ENCODE results near the gene HK2. TPM values are rescaled to one million over a fixed set of nuclear protein-coding genes. Genes with fewer than 3 reads are reported as not detected.

HK2 gene
- total RNA-seq, 1 donor from 2014 or later = 27.6 TPM

DNA sequence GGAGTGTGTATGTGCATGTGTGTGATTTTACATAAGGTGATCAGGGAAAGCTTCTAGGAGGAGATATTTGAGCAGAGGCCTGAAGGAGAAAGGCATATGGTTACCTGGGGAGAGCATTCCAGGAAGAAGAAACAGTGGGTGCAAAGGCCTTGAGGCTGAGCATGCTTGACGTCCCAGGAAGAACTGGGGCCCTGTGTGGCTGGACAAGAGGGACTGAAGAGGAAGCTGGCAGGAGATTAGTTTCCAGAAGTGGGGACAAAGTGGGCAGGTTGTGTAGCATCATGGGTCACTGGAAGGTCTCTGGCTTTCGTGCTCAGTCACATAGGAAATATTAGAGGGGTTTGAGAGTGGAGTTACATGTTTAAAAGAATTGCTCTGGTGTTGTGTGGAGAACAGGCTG lies 82.5 kb downstream of the HK2 start:
- TF ChIP-seq, protein P1, sequence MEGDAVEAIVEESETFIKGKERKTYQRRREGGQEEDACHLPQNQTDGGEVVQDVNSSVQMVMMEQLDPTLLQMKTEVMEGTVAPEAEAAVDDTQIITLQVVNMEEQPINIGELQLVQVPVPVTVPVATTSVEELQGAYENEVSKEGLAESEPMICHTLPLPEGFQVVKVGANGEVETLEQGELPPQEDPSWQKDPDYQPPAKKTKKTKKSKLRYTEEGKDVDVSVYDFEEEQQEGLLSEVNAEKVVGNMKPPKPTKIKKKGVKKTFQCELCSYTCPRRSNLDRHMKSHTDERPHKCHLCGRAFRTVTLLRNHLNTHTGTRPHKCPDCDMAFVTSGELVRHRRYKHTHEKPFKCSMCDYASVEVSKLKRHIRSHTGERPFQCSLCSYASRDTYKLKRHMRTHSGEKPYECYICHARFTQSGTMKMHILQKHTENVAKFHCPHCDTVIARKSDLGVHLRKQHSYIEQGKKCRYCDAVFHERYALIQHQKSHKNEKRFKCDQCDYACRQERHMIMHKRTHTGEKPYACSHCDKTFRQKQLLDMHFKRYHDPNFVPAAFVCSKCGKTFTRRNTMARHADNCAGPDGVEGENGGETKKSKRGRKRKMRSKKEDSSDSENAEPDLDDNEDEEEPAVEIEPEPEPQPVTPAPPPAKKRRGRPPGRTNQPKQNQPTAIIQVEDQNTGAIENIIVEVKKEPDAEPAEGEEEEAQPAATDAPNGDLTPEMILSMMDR (conservative IDR thresholded peaks at IDR 0.05) = no peak
- Mint-ChIP-seq H3K4me3 (no peak overlapping the region), H3K4me1 (ENCODE audit: unreplicated experiment) (peaks cover 6% of the 10 kb centered on the region), H3K36me3 (no peaks in the 10 kb centered on the region), H3K9me3 (no peaks in the 10 kb centered on the region), H3K27me3 (peaks cover 19% of the 10 kb centered on the region), H3K27ac (no peak overlapping the region)
- DNase-seq (ENCODE audit: extremely low spot score, unreplicated experiment) = no peak

DNA sequence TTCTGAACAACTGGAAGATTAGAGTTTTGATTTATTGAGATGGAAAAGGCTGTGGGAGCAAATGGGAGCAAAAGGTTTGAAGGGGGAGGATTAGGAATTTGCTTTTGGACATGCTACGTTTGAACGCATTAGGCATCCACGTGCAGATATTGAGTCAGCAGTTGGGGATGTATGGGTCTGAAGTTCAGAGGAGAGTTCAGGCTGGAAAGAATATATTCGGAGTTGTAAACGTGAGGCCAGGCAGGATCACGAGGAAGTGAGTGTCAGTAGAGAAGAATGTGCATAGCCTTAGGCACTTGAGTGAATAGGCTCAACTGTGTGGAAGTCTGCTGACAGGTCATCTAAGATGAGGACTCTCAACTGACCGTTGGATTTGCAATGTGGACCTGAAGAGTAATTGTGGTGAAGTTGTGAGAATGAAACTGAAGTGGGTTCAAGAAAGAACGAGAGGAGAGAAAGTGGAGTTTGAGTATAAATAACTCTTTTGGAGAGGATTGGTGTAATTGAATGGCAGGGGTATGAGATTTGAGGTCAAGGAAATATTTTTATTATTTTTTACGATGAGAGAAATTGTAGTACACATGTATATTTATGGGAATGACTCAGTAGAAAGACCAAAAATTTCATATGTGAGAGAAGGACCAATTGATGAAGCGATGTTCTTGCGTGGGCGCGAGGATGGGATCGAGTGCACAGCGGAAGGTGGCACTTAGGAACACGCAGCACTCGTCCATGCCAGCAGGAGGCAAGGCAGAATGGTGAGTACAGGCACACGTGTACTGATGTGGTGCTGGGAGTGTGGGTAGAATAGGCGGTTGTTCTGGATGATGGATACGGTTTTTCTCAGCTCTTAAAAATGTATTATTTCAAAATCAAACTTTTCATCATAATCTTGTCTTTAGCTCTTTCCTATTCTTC lies 84.0 kb downstream of the HK2 start:
- TF ChIP-seq, protein P1 (conservative IDR thresholded peaks at IDR 0.05) = peak; percentile 38
- H3K27ac Mint-ChIP-seq = no peak overlapping the region

DNA sequence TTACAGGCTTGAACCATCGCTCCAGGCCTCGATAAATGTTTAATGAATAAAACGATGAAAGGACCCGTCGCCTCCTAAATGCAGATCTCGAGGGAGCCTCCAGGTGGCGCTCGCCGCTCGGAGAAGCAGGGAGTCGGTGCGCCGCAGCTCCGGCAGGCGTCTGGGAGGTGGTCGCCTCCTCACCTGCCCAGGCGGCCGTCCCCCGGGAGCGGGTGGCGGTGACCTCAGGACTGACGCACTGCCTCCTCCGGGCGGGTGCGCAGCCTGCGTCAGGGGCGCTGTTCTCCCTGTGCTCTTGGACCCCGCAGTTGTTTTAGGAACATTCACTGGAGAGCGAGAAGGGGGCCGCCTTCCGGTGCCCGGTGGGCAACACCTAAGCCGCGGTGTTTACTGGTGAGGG lies 85.9 kb downstream of the HK2 start:
- Mint-ChIP-seq H3K4me1 (ENCODE audit: unreplicated experiment) (peaks cover 6% of the 10 kb centered on the region), H3K27ac (no peak overlapping the region), H3K27me3 (peaks cover 14% of the 10 kb centered on the region), H3K9me3 (no peaks in the 10 kb centered on the region), H3K36me3 (no peaks in the 10 kb centered on the region), H3K4me3 (peak overlapping the region; percentile 78)
- TF ChIP-seq, protein P1 (conservative IDR thresholded peaks at IDR 0.05) = peak; percentile 96
- DNase-seq (ENCODE audit: extremely low spot score, unreplicated experiment) = peak; percentile 85

More for the DNA sequence above, 84.0 kb downstream of the HK2 start:
- Mint-ChIP-seq H3K4me3 (peak overlapping the region; percentile 24), H3K36me3 (no peaks in the 10 kb centered on the region), H3K4me1 (ENCODE audit: unreplicated experiment) (peaks cover 6% of the 10 kb centered on the region), H3K9me3 (no peaks in the 10 kb centered on the region), H3K27me3 (peaks cover 22% of the 10 kb centered on the region)
- no peak for DNase-seq (ENCODE audit: extremely low spot score, unreplicated experiment)

DNA sequence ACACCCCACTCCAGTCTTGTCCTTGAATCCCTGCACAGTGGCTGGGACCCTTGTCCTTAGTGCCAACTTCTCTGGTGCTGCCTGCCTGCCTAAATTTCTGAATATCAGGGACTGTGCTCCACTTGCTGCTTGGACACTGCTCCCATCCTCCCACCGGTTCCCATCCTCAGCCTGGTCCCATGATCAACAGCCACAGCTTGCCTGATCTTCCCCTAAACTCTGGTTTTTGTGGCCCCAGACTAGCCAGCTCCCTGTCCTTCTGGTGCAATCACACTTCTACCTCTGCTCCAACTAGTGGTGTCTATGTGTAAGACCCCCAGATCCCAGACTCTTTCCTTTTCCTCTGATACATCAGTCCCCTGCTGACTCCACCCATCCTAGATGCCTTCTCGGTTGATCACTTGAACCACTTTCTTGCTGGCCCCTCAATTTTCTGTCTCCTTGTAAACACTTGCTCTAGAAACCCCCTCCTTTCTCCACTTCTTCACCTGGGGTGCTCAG lies 87.4 kb downstream of the HK2 start:
- no peak overlapping the region for H3K27ac Mint-ChIP-seq
- H3K4me3 Mint-ChIP-seq = peak overlapping the region; percentile 44
- no peak for DNase-seq (ENCODE audit: extremely low spot score, unreplicated experiment)
- H3K9me3 Mint-ChIP-seq = no peaks in the 10 kb centered on the region
- H3K4me1 Mint-ChIP-seq (ENCODE audit: unreplicated experiment) = peaks cover 5% of the 10 kb centered on the region
- TF ChIP-seq, protein P1 (conservative IDR thresholded peaks at IDR 0.05) = no peak
- H3K27me3 Mint-ChIP-seq = peaks cover 10% of the 10 kb centered on the region
- no peaks in the 10 kb centered on the region for H3K36me3 Mint-ChIP-seq

DNA sequence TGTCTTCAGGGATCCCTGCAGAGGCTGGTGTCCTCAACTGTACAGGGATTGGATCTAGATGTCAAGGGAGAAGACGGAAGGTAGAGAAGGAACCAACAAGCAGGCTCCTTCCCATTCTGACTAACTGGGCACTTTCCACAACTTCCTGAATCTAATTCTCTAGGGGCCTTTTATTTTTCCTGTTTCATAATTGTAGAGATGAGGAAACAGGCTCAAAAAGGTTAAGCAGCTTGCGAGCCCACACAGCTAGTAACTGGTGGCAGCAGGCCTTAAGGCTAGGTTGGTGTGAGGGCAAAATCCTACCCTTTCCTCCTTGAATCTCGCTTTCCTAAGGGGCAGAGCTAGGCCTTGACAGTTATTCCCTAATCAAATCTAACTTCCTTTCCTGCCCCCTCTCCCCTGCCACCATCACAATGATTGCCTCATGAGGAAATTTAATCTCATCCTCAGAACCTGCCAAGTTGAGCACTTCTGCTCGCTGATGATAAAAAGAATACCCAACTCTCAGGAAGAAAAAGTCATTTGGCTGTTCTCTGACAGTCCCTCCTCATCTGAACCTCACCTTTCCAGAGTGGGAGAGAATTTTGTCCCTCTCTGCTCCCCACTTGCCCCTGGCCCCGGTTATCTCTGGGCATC lies 88.8 kb downstream of the HK2 start:
- TF ChIP-seq, protein P1 (conservative IDR thresholded peaks at IDR 0.05) = no peak
- no peaks in the 10 kb centered on the region for H3K36me3 Mint-ChIP-seq
- no peaks in the 10 kb centered on the region for H3K4me1 Mint-ChIP-seq (ENCODE audit: unreplicated experiment)
- H3K27ac Mint-ChIP-seq = no peak overlapping the region
- no peak overlapping the region for H3K4me3 Mint-ChIP-seq
- peaks cover 6% of the 10 kb centered on the region for H3K27me3 Mint-ChIP-seq
- no peaks in the 10 kb centered on the region for H3K9me3 Mint-ChIP-seq
- DNase-seq (ENCODE audit: extremely low spot score, unreplicated experiment) = no peak

Measured in type B pancreatic cell (in vitro differentiated cells).